Body of pancreas (tissue), 4 donors: ENCODE results near the gene S100A14.
"Not testable (repeated sequence)": the region's sequence is repeated elsewhere in the genome, so short reads cannot be mapped to it uniquely, and the experiment has no call there.

Source experiments
- POLR2A ChIP-seq, 3 donors: fragments of 450-650 bp; IDR thresholded peaks; one replicate each; pipeline ENCODE4 v1.6.1; 2016; ENCODE audit warnings: antibody characterized with exemption in 3 of 3, mild to moderate bottlenecking in 2 of 3
- TF ChIP-seq, protein P1 (sequence below), 7 experiments: fragments of 450-650 bp in 4 of 7; fragments of 200-600 bp in 3 of 7; sonication (generic) in 3 of 7; IDR thresholded peaks; one replicate each; pipeline ENCODE4 v1.5.1; 2016 to 2019; ENCODE audit warnings: antibody characterized with exemption in 7 of 7

DNA sequence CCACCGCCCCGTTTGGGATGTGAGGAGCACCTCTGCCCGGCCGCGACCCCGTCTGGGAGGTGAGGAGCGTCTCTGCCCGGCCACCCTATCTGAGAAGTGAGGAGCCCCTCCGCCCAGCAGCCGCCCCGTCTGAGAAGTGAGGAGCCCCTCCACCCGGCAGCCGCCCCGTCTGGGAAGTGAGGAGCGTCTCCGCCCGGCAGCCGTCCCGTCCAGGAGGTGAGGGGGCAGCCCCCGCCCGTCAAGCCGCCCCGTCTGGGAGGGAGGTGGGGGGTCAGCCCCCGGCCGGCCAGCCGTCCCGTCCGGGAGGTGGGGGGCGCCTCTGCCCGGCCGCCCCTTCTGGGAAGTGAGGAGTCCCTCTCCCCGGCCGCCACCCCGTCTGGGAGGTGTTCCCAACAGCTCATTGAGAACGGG, 41.0 kb downstream of the S100A14 start:
- TF ChIP-seq, protein P1, sequence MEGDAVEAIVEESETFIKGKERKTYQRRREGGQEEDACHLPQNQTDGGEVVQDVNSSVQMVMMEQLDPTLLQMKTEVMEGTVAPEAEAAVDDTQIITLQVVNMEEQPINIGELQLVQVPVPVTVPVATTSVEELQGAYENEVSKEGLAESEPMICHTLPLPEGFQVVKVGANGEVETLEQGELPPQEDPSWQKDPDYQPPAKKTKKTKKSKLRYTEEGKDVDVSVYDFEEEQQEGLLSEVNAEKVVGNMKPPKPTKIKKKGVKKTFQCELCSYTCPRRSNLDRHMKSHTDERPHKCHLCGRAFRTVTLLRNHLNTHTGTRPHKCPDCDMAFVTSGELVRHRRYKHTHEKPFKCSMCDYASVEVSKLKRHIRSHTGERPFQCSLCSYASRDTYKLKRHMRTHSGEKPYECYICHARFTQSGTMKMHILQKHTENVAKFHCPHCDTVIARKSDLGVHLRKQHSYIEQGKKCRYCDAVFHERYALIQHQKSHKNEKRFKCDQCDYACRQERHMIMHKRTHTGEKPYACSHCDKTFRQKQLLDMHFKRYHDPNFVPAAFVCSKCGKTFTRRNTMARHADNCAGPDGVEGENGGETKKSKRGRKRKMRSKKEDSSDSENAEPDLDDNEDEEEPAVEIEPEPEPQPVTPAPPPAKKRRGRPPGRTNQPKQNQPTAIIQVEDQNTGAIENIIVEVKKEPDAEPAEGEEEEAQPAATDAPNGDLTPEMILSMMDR (IDR thresholded peaks at IDR 0.05) = not testable (repeated sequence)
- not testable (repeated sequence) for TF ChIP-seq POLR2A (IDR thresholded peaks at IDR 0.05)
